Suprapubic skin (tissue), 4 donors: Measurements from ENCODE around the gene SNAPIN. TPM values are rescaled to one million over a fixed set of nuclear protein-coding genes. Genes with fewer than 3 reads are reported as not detected.
A peak's percentile ranks its signal among the peaks of the same experiment; 100 is the strongest.

Experiments
- DNase-seq, 2 donors: peaks; one replicate each; pipeline ENCODE4 v3.0.0-alpha.2; 2019; ENCODE audit warnings: low spot score in 2 of 2
- H3K27ac ChIP-seq: fragments of 200-600 bp; sonication (generic); one replicate; pipeline ENCODE4 v1.5.1; 2019
- H3K27me3 ChIP-seq: fragments of 200-600 bp; sonication (generic); one replicate; pipeline ENCODE4 v1.5.1; 2019
- H3K36me3 ChIP-seq: fragments of 200-600 bp; sonication (generic); one replicate; pipeline ENCODE4 v1.5.1; 2019
- H3K4me1 ChIP-seq: fragments of 200-600 bp; sonication (generic); one replicate; pipeline ENCODE4 v1.5.1; 2019
- H3K4me3 ChIP-seq: fragments of 200-600 bp; sonication (generic); one replicate; pipeline ENCODE4 v1.5.1; 2019; ENCODE audit warnings: mild to moderate bottlenecking
- H3K9me3 ChIP-seq: fragments of 200-600 bp; sonication (generic); one replicate; pipeline ENCODE4 v1.5.1; 2019
- EP300 ChIP-seq: sonication (generic); formaldehyde crosslinking; IDR thresholded peaks from one replicate; pipeline ENCODE4 v1.6.1; 2017; ENCODE audit warnings: antibody characterized with exemption
- POLR2A ChIP-seq, 2 donors: fragments of 450-650 bp; IDR thresholded peaks; one replicate each; pipeline ENCODE4 v1.6.1; 2017; ENCODE audit warnings: antibody characterized with exemption in 2 of 2, mild to moderate bottlenecking in 2 of 2, moderate library complexity in 2 of 2
- POLR2AphosphoS5 ChIP-seq, 3 donors: sonication (generic); formaldehyde crosslinking; IDR thresholded peaks; one replicate each; pipeline ENCODE4 v1.6.1; 2017; ENCODE audit warnings: antibody characterized with exemption in 3 of 3
- WGBS: methylation state at CpG from one replicate; pipeline ENCODE4 v1.1.5; 2018; 5-methylcytosine and 5-hydroxymethylcytosine counted together
- total RNA-seq, 4 donors: library from RNA; depleted of rRNA; stranded (reverse); fragments of >200 nt; gene quantifications; one replicate each; pipeline ENCODE4 v1.1.0, GENCODE V29; 2016
- TF ChIP-seq, protein P1 (sequence below), 2 donors: fragments of 200-600 bp in 1 of 2; fragments of 450-650 bp in 1 of 2; sonication (generic) in 1 of 2; IDR thresholded peaks; one replicate each; pipeline ENCODE4 v1.5.1; 2016 to 2019; ENCODE audit warnings: antibody characterized with exemption in 2 of 2, mild to moderate bottlenecking in 1 of 2, moderate library complexity in 1 of 2

The SNAPIN gene
- total RNA-seq, 4 donors from 2014 or later, result 33.6 to 41.1 (median 35.6) TPM

DNA sequence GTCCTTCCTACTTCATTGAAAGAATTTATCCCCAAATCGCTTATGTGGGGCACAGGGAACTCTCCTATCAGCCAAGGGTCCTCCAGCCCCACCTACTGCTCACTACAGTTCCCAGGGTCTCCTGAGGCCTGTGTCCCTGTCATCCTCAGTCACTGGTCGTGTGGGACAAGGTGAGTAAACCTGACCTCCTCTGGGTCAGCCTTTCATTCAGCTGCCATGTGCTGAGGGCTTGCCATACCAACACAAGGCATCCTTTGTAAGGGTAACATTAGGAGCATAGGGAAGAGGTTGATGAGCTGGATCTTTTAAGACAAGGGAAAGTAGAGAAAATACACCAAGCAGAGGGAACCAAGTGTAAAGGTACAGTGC is 11.2 kb upstream of the SNAPIN start:
- DNase-seq, result peak in 1 of 2 donors; percentile 55
- TF ChIP-seq, protein P1, sequence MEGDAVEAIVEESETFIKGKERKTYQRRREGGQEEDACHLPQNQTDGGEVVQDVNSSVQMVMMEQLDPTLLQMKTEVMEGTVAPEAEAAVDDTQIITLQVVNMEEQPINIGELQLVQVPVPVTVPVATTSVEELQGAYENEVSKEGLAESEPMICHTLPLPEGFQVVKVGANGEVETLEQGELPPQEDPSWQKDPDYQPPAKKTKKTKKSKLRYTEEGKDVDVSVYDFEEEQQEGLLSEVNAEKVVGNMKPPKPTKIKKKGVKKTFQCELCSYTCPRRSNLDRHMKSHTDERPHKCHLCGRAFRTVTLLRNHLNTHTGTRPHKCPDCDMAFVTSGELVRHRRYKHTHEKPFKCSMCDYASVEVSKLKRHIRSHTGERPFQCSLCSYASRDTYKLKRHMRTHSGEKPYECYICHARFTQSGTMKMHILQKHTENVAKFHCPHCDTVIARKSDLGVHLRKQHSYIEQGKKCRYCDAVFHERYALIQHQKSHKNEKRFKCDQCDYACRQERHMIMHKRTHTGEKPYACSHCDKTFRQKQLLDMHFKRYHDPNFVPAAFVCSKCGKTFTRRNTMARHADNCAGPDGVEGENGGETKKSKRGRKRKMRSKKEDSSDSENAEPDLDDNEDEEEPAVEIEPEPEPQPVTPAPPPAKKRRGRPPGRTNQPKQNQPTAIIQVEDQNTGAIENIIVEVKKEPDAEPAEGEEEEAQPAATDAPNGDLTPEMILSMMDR (IDR thresholded peaks at IDR 0.05), result no peak
- TF ChIP-seq POLR2A (IDR thresholded peaks at IDR 0.05) (no peak), EP300 (no peak), POLR2AphosphoS5 (IDR thresholded peaks at IDR 0.05) (no peak)
- Histone ChIP-seq H3K27me3 (no peaks in the 10 kb centered on the region), H3K27ac (peak overlapping the region; percentile 12), H3K36me3 (peaks cover 43% of the 10 kb centered on the region), H3K4me1 (peaks cover 10% of the 10 kb centered on the region), H3K4me3 (no peak overlapping the region), H3K9me3 (no peaks in the 10 kb centered on the region)
- WGBS, result 50% methylated on average over 2 of the region's 2 CpGs

DNA sequence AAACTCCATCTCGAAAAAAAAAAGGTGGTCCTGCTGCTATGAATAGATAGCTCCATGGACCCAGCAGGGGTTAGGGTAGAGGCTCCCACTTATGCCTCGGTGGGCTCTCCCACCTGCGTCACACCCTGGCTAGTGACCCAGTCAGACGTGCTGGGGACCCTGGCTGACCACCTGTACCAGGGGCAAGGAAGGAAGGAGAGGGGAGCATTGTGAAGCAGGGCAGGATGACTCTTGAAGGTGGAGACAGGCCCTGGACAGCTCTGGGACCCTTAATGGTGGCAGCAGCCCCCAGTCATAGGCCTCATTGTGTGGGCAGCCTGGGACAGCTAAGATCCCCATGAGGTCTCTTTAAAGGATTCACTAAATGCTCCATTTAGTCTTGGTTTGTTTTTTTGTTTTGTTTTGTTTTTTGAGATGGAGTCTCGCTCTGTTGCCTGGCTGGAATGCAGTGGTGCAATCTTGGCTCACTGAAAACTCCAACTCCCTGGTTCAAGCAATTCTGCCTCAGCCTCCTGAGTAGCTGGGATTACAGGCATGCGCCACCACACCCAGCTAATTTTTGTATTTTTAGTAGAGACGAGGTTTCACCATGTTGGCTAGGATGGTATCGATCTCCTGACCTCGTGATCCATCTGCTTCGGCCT is 10.4 kb upstream of the SNAPIN start:
- no peak overlapping the region for H3K4me3 ChIP-seq
- no peaks in the 10 kb centered on the region for H3K27me3 ChIP-seq
- WGBS, result 76% methylated on average over 10 of the region's 10 CpGs
- no peak for TF ChIP-seq EP300
- TF ChIP-seq, protein P1 (IDR thresholded peaks at IDR 0.05), result no peak
- no peak for TF ChIP-seq POLR2A (IDR thresholded peaks at IDR 0.05)
- TF ChIP-seq POLR2AphosphoS5 (IDR thresholded peaks at IDR 0.05), result no peak
- peaks cover 10% of the 10 kb centered on the region for H3K4me1 ChIP-seq
- H3K9me3 ChIP-seq, result no peaks in the 10 kb centered on the region
- no peak overlapping the region for H3K27ac ChIP-seq
- DNase-seq, result peak in 1 of 2 donors; percentile 57
- H3K36me3 ChIP-seq, result peaks cover 36% of the 10 kb centered on the region

DNA sequence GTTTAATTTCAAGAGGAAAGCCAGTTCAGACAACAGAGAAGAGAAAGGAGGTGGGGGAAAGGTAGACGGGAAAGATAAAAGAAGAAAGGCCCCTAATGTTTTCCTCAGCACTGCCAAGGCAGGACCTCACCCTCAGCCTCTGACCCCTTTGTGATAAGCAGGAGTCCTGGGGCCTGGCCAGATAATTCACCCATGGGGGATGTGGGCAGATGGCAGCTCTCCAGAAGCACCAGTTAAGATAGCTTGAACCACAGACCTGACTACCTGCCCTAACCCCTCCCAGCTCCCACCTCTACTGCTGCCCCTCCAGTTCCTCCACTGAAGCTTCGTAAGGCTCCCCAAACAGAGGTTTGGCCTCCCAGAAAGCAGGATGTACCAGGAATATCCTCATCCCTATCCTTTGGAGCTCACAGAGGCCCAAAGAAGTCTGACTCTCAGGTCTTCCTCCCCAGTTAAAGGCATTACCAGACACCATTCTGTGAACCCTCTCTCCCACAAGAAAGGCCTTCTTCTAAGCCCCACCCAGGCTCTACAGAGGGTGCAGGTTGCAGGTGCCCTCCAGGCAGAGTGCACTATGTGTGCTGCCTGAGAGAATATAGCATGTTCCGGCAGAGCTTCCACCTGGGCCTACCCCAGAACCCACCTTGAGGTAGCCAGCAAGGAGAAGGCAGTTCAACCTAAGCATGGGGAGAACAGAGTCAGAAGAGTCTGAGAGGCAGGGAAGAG is 9.2 kb upstream of the SNAPIN start:
- DNase-seq, result peak; percentile 51 to 73
- Histone ChIP-seq H3K27ac (no peak overlapping the region), H3K4me1 (peaks cover 10% of the 10 kb centered on the region), H3K4me3 (no peak overlapping the region), H3K27me3 (no peaks in the 10 kb centered on the region), H3K9me3 (no peaks in the 10 kb centered on the region), H3K36me3 (peaks cover 24% of the 10 kb centered on the region)
- TF ChIP-seq POLR2AphosphoS5 (IDR thresholded peaks at IDR 0.05), result no peak
- TF ChIP-seq POLR2A (IDR thresholded peaks at IDR 0.05), result no peak
- TF ChIP-seq, protein P1 (IDR thresholded peaks at IDR 0.05), result no peak
- no peak for TF ChIP-seq EP300
- 41% methylated on average over 3 of the region's 3 CpGs for WGBS

DNA sequence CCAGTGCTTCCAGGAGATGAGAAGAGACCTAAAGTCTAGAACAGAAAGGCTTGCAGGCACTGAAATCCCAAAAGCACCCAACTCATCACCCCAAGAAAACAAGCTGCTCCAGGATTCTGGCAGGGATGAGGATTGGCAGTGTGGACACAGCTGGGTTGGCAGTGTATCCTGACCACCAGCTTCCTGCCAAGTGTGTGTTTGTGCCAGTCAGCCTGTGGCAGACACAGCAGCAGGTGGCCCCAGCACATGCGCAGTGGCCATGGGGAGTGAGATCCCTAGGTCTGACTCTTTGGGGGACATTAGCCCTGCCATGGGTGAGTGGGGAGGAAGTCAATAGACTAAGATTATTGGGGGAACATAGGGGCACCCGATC is 8.7 kb upstream of the SNAPIN start:
- H3K4me1 ChIP-seq, result peaks cover 10% of the 10 kb centered on the region
- TF ChIP-seq POLR2A (IDR thresholded peaks at IDR 0.05) (no peak), POLR2AphosphoS5 (IDR thresholded peaks at IDR 0.05) (no peak), EP300 (no peak)
- TF ChIP-seq, protein P1 (IDR thresholded peaks at IDR 0.05), result no peak
- H3K27me3 ChIP-seq, result no peaks in the 10 kb centered on the region
- no peaks in the 10 kb centered on the region for H3K9me3 ChIP-seq
- H3K27ac ChIP-seq, result no peak overlapping the region
- 88% methylated on average over 2 of the region's 2 CpGs for WGBS
- no peak overlapping the region for H3K4me3 ChIP-seq
- DNase-seq, result peak; percentile 62 to 65
- H3K36me3 ChIP-seq, result peaks cover 18% of the 10 kb centered on the region

DNA sequence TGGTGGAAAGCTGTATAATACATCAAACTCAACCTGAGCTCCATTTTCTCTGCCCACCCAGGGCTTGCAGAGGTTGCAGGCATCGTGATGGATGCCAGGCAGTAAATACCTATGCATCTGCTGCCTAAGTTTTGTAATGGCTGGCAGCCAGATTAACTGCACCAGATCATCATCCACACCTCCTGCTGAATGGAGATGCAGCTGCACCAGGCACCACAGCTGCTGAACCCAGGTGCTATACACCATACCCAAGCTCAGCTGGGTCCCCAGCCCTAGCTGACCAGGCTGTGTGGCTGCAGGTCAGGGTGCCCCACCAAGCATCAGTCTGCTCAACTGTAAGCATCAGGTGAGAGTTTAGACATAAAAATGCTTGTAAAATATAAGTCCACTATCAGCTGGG is 6.7 kb upstream of the SNAPIN start:
- 67% methylated on average over 1 of the region's 1 CpG for WGBS

More for the DNA sequence above, 6.7 kb upstream of the SNAPIN start:
- DNase-seq, result peak in 1 of 2 donors; percentile 20
- H3K9me3 ChIP-seq, result no peaks in the 10 kb centered on the region
- peaks cover 9% of the 10 kb centered on the region for H3K4me1 ChIP-seq
- no peak overlapping the region for H3K27ac ChIP-seq
- H3K36me3 ChIP-seq, result peaks cover under 1% of the 10 kb centered on the region
- H3K27me3 ChIP-seq, result no peaks in the 10 kb centered on the region
- TF ChIP-seq, protein P1 (IDR thresholded peaks at IDR 0.05), result no peak
- TF ChIP-seq POLR2A (IDR thresholded peaks at IDR 0.05) (no peak), POLR2AphosphoS5 (IDR thresholded peaks at IDR 0.05) (no peak), EP300 (no peak)
- H3K4me3 ChIP-seq, result no peak overlapping the region
